ENCODE results near the gene METTL22. TPM values are rescaled to one million over a fixed set of nuclear protein-coding genes. Genes with fewer than 3 reads are reported as not detected.

METTL22 gene
- total RNA-seq, 2 donors from 2014 or later = 16.3 to 56.6 TPM

Small RNAs within 50 kb of the gene (small RNA-seq; reads per million reads assigned to genes)
- gene RN7SL743P = 0 reads per million in 2 donors

Other genes starting within 250 kb of the METTL22 start
- not detected for gene TMEM114, start 31.2 kb upstream of the METTL22 start, total RNA-seq
- 10 to 100 TPM; 67.4 to 74.7 TPM for gene ABAT, start 52.9 kb downstream of the METTL22 start, total RNA-seq
- gene TMEM186, start 175.9 kb downstream of the METTL22 start, total RNA-seq = 10 to 100 TPM in 1 of 2 donors, 1 to 10 TPM in 1; 7.2 to 10.1 TPM
- 10 to 100 TPM; 30.6 to 39.2 TPM for gene PMM2, start 176.1 kb downstream of the METTL22 start, total RNA-seq
- gene CARHSP1, start 247.3 kb downstream of the METTL22 start, total RNA-seq = 100 to 1,000 TPM in 1 of 2 donors, 10 to 100 TPM in 1; 51.0 to 146 TPM

Measured in prostate gland (tissue), 2 donors.